Left renal cortex interstitium (tissue), 4 donors: Measurements from ENCODE around the gene FAM50A. TPM values are rescaled to one million over a fixed set of nuclear protein-coding genes. Genes with fewer than 3 reads are reported as not detected.
A peak's percentile ranks its signal among the peaks of the same experiment; 100 is the strongest.
"Not testable (repeated sequence)": the region's sequence is repeated elsewhere in the genome, so short reads cannot be mapped to it uniquely, and the experiment has no call there.

ENCODE experiments used
- DNase-seq, 4 donors: peaks; one replicate each; pipeline ENCODE4 v3.0.0-alpha.2; 2013; ENCODE audit warnings: low read depth in 4 of 4, low spot score in 2 of 4, missing footprints in 1 of 4
- polyA plus RNA-seq, 4 donors: library from polyadenylated mRNA; unstranded; fragments of 120-200 nt; gene quantifications; one replicate each; pipeline ENCODE4 v1.2.1, GENCODE V29; 2013; ENCODE audit not compliant: insufficient read length in 4 of 4

FAM50A gene
- polyA plus RNA-seq, 4 donors = 51.8 to 58.8 (median 57.3) TPM

GRCh38 chrX:154481911-154482601 lies 38.1 kb downstream of the FAM50A start:
- no peak for DNase-seq

GRCh38 chrX:154482786-154483185 lies 38.8 kb downstream of the FAM50A start:
- DNase-seq = no peak

DNA sequence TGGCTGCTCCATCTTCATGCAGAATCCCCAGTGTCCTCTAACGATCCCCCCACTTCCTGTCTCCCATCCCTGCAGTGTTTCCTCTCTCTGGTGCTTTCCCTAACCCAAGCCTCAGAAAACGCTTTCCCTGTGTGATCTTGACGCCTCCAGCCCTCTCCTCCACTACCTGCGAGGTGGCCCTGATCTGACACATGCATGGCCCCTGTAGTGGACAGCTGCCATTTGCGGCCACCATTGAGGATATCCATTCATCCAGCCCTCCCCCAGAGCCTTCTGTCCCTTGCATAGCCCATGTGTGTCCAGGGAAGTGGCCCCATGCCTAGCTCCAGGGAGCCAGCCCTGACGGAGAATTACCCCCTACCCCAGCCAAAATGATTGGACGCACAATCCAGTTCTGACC lies 39.4 kb downstream of the FAM50A start:
- no peak for DNase-seq

- no peak for DNase-seq
These were observed 40.6 kb downstream of the FAM50A start for GRCh38 chrX:154484255-154485149.

- no peak for DNase-seq
These were observed 41.5 kb downstream of the FAM50A start for GRCh38 chrX:154485150-154486051.

GRCh38 chrX:154486052-154486395 lies 42.1 kb downstream of the FAM50A start:
- DNase-seq = no peak

DNA sequence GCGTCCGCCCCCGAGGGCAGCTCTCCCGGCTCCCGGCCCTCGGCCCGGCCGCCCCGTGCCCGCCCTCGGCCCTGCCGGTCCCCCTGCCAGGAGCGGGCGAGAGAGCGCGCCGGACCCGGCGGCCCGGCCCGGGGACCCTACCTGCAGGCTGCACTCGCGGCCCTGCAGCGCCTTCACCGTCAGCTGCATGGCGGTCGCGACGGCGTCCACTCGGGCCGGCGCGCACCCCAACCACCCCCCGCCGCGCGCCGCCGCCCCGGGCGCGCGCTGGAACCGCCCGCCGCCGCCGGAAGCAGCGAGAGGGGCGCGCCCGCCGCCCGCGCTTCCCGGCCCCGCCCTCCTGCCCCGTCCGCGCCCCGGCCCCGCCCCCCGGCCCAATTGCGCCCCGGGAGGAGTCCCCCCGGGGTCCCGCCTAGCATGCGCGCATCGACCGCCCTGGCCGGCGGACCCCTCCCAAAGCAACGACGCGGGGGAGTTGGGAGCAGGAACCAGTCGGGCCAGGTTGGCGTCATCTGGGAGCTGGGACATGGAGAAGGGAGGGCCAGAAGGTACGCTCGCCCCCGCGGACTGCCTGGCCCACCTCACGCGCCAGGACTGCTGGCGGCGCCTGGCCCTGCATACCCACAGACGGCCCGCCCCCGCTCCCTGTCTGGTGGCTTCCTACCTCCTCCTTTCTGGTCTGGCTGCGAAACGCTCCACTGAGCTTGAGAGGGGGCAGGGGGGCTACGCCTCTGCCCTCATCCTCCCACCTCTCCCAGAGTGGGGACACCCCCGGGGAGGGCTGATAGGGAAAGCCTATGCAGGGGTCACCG lies 42.7 kb downstream of the FAM50A start, which contains the start of gene UBL4A:
TSS of gene UBL4A (minus strand) at position 220 of the 812 bp plus-strand sequence. CDS start at position 189, 31 bp downstream.
- DNase-seq = peak in 2 of 4 donors; percentile 40 to 55

GRCh38 chrX:154487518-154488290 lies 43.8 kb downstream of the FAM50A start:
- no peak for DNase-seq

GRCh38 chrX:154488336-154489075 lies 44.6 kb downstream of the FAM50A start:
- DNase-seq = no peak

DNA sequence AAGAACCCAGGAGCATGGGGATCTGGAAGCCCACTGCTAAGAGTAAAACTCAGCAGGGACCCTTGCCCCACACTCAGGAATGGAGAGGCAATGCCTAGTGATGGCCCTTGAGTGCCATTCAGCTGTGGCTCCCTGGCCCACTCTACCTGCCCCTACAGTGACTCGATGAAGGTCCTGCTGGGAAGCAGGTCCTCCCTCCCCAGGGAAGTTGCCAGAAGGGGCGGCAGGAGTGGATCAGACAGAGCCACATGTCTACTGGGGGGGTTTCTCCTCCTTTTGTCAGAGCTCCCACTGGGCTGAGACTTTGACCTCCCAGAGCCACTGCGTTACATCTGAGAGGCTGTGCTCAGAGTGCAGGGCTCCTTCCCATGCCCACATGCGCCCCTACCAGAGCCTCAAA lies 45.2 kb downstream of the FAM50A start:
- no peak for DNase-seq

DNA sequence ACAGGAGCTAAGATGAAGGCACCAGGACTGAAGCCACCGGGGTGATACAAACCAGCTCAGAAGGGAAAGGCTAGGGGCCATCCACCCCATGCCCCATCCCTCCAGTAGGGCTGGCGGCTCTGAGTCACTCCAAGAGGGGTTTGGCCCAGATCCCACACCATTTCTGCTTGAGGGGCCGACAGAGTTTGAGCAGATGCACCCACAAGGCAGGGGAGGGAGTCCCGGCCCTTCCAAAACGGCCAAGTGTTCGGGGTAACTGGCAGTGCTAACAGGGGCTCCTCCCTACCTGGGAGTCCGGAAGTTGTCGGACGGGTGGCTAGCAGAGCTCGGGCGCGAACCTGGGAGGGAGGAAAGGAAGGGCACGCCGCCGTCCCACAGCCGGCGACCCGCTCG lies 46.1 kb downstream of the FAM50A start:
- no peak for DNase-seq

DNA sequence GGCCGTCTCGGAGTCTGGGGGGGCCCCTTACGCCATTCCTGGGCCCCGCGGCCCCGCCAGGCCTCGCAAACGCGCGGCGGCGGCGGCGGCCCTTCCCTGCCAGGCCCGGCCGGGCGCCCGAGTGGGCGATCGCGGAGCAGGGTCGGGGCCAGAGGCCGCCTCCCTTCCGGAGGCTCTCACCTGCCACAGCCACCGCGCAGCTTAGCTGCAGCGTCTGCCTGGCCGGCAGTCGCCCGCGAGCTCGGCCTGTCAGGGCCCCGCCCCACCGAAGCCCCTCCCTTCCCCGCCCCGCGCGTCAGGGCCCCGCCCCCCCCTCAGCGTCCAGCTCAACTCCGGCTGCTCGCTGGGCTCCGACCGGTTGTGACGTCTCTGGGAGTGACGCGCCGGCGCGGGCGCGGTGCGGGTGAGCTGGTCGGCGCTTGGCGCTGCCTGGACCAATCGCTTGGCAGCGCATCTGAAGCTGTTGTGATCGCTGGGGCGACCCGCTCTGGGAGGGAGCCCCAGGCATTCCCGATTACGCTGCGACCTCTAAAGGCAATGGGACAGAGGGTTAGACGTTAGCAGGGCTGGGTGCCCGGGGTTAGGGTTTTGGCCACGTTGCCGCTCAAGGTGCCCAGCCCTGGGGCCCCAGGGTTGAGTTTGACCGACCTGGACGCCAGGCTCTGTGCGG lies 46.6 kb downstream of the FAM50A start, which contains the start of gene SLC10A3:
TSS of gene SLC10A3 (minus strand) at position 216 of the 670 bp plus-strand sequence. CDS start 1,689 bp downstream, outside the sequence.
- DNase-seq = peak; percentile 48 to 77 (median 71)

- no peak for DNase-seq
These were observed 50.8 kb downstream of the FAM50A start for GRCh38 chrX:154494715-154495114.

DNA sequence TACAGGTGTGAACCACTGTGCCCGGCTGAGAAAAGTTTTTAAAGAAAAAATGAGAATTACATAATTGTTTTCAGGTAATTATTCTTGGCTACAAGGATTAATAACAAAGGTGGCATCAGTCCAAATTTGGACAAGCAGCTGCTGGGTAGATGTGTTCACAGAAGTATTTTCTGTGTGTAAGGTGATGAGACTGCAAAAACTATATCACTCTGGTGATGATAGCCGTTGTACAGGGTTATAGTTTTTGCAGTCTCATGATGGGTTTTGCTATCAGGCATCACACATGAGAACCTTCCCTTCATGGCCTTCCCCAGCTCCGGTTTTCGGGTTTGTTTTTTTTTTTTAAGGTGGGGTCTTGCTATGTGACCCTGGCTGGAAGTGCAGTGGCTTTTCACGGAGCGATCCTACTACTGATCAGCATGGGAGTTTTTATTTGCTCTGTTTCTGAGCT lies 51.6 kb downstream of the FAM50A start:
- no peak for DNase-seq

DNA sequence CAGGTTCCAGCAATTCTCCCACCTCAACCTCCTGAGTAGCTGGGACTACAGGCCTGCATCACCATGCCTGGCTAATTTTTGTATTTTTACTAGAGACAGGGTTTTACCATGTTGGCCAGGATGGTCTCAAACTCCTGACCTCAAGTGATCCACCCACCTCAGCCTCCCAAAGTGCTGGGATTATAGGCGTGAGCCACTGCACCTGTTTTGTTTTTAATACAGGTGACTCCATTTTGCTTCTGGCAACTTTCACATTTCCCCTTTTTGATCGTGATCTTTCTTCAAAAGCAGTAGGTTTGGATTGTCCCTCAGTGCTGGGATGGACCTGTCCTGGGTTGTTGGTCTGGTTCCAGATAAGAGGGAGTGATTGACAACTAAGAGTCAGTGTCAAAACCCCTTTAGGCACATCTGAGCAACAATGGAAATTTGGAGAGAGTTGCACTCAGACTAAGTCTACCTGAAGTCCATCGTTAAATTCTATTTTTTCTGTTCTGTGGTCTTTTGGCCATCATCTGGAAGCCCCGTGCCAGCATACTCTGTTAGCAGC lies 52.7 kb downstream of the FAM50A start:
- DNase-seq = not testable (repeated sequence)
